GM19035 (cell line): ENCODE data around the gene DMD.
"Not testable (repeated sequence)": the region's sequence is repeated elsewhere in the genome, so short reads cannot be mapped to it uniquely, and the experiment has no call there.

Source experiments
- ATAC-seq: cut with Tn5 transposase; IDR thresholded peaks from one replicate; pipeline ENCODE4 v1.9.1; 2021; ENCODE audit not compliant: unreplicated experiment

DMD gene

DNA sequence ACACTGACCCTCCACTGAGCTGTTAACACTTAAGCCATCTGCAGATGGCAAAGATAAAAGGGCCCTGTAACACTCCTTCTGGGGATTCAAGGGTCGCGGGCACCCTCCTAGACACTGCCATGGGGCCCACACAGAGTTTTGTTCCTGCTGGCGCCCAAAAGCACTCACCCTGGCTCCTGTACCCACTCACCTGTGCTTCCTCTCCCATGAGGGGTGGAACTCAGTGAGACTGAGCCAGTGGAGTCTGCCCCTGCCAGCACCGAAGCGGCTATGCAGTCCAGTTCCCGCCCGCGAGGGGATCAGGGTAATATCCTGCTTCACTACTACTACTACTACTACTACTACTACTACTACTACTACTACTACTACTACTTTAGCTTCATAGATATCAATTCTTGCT, 1827.4 kb downstream of the DMD start:
- no peak for ATAC-seq

DNA sequence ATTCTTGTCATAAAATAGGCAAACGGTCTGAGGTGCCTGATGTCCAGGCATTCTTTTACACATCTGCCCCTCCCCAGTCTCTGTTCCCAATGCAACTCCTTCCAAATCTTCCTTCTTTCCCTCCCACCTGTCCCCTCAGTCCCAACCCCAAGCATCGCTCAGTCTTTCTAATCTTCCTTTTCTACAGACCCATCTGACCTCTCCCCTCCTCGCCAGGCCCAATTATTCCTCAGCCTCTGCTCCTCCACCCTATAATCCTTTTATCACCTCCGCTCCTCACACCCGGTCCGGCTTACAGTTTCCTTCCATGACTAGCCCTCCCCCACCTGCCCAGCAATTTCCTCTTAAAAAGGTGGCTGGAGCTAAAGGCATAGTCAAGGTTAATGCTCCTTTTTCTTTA, 1832.4 kb downstream of the DMD start:
- not testable (repeated sequence) for ATAC-seq

GRCh38 chrX:31377821-31378220, 1833.5 kb downstream of the DMD start:
- ATAC-seq, result not testable (repeated sequence)

- ATAC-seq, result no peak
Measured at GRCh38 chrX:31376408-31377022, 1834.8 kb downstream of the DMD start.

GRCh38 chrX:31374786-31375185, 1836.6 kb downstream of the DMD start:
- no peak for ATAC-seq

GRCh38 chrX:31371956-31372355, 1839.4 kb downstream of the DMD start:
- no peak for ATAC-seq

GRCh38 chrX:31367816-31368215, 1843.5 kb downstream of the DMD start:
- ATAC-seq, result no peak

DNA sequence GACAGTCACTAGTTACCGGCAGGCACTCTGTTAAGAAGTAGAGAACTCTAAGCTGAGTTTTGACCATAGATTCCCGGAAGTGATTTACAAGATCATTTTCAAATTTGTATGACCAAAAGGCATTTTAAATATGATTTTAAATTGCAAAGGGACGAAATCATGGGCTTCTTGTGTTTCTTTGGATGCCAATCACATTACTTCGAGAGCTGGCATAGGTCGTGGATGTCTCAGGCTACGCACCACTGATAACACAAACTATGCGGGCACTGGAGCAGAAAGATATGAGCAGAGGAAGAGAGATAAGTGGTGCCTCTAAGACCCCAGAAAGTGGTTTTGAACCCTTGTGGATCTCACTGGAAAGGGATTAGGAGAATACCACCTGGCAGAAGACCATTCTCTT, 1845.3 kb downstream of the DMD start:
- no peak for ATAC-seq

DNA sequence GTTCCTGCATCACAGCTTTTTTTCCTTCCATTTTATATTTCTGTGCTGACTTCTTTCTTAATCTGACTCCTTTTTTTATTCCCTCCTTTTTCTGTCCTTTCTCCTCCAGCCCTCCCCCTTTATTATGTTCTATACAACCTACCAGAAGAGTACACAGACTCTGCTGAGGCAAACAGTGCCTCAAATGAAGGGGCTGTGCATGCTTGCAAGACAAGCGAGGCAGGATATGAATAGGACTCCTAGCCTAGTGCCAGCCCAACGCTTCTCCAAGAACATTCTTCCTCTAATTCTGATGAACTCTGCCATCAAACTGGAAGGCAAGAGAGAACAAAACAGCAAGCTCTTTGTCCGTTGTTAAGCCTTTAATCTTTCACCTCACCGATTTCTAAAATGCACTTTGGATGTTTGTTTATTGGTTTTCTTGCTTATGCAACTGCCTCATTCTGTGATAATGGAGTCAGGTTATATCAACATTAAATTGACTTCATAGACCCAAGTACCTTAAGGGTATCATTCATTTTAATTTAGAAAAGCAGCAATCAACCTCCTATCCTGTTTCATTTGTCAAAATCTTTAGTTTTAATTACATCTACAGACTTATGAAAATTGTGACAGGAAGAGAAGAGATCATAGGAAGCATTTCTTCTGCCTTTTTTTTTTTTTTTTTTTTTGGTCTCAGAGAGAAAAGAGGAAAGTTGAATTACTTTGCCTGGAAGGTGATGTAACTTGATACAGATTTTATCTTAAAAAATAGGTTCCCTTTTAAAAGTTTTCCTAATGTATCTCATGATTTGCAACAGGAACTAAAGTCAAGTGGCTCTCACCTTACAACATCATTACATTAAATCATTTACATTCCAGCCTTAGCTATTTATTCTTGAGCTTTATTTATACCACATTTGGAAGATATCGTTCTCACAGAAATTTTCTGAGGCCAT, 1854.8 kb downstream of the DMD start:
- ATAC-seq, result no peak

DNA sequence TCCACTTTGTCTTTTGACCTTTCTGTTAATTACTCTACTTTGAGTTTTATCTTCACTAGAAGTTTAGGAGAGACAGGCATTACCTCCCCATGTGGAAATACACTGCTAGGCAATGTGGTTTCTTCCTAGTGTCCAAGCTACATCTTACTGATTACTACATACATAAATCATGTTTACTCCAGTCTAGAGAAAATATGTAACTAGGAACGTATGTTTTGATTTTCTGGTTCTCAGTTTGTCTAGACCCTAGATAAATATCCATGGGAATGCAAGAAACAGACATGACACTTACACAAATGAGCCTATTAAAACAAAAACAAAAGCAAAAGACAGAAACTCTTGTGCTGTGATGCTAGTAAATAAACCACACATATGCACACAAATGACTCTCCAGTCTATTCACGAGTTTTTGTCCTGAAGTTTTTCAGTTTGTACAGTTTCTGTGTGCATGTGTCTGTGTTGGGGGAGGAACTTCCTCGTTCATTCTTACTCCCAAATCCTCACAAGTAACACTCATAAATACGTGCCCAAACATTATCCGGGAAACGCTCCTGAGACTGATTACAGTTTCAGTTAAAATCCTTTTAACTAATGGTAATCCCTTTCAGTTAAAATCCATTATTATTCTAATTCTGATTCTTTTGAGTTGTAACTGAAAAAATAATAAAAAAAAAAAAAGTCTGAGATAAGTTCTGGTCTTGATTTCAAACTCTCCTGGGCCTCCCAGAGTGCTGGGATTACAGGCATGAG, 1856.0 kb downstream of the DMD start:
- ATAC-seq, result no peak

DNA sequence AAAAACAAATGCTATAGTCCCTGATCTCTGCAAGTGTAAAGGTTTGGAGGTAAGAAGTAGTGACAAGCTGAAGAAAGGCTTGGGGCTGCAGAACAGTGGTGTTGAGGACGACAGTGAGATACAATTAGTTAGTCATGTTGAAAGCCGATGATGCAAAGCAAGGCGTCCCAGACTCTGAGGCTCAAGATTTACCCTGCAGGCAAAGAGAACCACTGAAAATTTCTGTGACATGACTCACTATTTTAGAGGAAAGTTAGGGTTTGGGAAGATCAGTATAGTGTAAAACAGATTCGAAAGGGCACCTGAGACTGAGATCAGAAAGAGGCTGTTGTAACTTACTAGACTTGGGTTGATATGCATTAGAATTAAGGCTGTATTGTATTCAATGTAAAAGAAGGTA, 1858.3 kb downstream of the DMD start:
- no peak for ATAC-seq

DNA sequence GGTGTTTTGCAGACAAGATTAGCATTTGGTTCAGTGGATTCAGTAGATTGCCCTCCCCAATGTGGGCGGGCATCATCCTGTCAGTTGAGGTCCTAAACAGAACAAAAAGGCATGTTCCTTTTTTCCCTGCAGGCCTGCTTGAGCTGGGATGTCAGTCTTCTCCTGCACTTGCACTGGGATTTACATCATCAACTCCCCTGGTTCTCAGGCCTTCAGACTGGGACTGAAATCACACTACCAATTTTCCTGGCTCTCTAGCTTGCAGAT, 1860.6 kb downstream of the DMD start:
- no peak for ATAC-seq

- no peak for ATAC-seq
Measured at GRCh38 chrX:31349515-31349914, 1861.8 kb downstream of the DMD start.

- no peak for ATAC-seq
Measured at GRCh38 chrX:31340587-31340986, 1870.8 kb downstream of the DMD start.

GRCh38 chrX:31338991-31339350, 1872.4 kb downstream of the DMD start:
- no peak for ATAC-seq

- no peak for ATAC-seq
Measured at GRCh38 chrX:31337332-31337731, 1874.0 kb downstream of the DMD start.

- no peak for ATAC-seq
Measured at GRCh38 chrX:31336419-31336818, 1874.9 kb downstream of the DMD start.

GRCh38 chrX:31334997-31335396, 1876.4 kb downstream of the DMD start:
- ATAC-seq, result no peak

GRCh38 chrX:31333165-31333831, 1878.1 kb downstream of the DMD start:
- no peak for ATAC-seq

DNA sequence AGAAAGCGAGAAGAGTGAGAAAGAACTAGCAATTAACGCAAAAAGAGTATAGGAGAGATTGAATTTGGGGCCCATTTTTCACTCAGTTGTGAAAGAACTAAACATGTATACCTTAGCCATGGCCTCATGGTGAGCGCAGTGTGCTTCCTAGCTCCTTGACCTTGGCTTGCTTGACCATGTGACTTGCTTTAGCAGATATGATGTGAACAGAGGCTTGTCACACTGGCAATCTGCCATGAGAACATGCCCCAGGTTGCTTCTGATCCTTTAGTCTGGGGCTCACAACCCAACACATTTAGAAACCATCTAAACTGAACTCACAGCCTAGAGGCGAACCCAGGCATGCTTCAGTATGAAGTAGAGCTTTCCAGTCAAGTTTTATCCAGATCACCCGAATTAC, 1879.4 kb downstream of the DMD start:
- ATAC-seq, result no peak

DNA sequence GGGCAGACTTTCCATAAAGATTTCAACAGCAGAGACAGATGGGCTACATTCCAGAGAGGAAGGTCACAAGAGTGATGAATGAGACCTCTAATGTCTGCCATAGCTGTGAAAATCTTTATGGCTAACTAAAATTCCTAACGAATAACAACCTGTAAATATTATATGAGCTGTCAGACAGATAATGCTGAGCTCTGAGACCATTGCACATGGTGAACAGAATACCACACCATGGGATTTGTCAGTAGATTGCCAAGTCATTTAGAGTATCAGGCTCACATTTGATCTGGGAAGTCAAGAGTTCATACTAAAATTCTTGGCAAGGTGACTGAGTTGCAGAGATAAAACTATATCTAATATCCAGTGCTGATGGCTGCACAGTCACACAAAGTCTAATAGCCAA, 1880.3 kb downstream of the DMD start:
- ATAC-seq, result no peak

DNA sequence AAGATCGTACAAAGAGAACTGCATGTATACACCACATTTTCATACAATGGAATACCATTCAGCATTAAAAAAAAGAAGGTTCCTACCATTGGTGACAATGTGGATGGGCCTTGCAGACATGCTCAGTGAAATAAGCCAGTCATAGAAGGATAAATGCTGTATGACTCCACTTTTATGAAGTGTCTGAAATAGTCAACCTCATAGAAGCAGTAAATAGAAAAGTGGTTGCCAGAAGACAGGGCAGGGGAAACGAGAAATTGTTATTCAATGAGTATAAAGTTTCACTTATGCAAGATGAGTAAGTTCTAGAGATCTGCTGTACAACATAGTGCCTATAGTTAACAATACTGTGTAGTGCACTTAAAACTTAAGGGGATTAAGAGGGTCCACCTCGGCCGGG, 1882.1 kb downstream of the DMD start:
- ATAC-seq, result no peak
